ENCODE measurements around the gene TAOK1. TPM values are rescaled to one million over a fixed set of nuclear protein-coding genes. Genes with fewer than 3 reads are reported as not detected.

Gene TAOK1
- total and polyA plus RNA-seq, 2 of the 13 experiments (the other 11 are each of a cell fraction or from before 2014, with no cell fraction given) = 14.1 to 23.0 TPM

DNA sequence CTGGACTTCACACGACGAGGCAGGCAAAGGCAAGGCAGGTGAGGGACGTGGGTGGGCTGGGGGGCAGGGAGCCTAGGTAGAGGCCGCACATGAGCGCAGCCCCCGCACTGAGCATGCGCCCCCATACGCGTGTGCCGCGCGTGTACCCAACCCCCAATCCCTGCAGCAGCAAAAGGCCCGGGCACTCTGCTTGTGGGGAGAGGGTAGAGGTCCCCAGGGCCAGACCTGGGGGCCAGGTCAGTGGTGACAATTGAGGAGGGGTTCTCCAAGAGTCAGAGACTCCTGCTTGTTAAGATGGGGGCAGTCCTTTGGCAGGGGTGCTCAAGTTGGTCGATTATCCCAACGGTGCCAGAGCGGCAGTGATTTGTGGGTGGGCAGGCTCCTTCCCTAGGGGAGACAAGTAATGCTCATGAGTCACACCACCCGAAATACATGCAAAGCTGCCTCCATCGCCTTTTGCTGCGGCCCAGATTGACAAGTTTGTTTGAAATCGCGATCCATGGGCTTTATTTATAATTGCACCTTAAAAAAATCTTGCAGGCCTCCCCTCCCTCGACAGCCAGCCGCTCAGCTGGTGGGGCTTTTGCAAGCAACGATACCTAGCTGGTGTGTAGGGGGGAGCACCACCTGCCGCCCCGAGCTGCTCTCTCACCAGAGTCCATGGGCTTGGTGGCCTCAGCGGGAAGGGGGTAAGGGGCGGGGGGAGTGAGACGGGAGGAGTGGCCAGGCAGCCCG, 200.4 kb downstream of the TAOK1 start (continued):
- TF ChIP-seq ZNF160 (CRISPR knock-in tag; IDR thresholded peaks at IDR 0.05) = no peak
- TF ChIP-seq, protein P1, sequence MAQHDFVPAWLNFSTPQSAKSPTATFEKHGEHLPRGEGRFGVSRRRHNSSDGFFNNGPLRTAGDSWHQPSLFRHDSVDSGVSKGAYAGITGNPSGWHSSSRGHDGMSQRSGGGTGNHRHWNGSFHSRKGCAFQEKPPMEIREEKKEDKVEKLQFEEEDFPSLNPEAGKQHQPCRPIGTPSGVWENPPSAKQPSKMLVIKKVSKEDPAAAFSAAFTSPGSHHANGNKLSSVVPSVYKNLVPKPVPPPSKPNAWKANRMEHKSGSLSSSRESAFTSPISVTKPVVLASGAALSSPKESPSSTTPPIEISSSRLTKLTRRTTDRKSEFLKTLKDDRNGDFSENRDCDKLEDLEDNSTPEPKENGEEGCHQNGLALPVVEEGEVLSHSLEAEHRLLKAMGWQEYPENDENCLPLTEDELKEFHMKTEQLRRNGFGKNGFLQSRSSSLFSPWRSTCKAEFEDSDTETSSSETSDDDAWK (CRISPR knock-in tag; IDR thresholded peaks at IDR 0.05) = no peak
- TF ChIP-seq ZNF782 (CRISPR knock-in tag; IDR thresholded peaks at IDR 0.05; ENCODE audit: borderline replicate concordance) = no peak; the same call in 1 of the 2 replicates
- no peak for TF ChIP-seq IKZF4 (CRISPR knock-in tag; IDR thresholded peaks at IDR 0.05; ENCODE audit: borderline replicate concordance, low read depth, not compliant biosample characterization)
- TF ChIP-seq ATF7-NPFF (CRISPR knock-in tag; IDR thresholded peaks at IDR 0.05; ENCODE audit: low read depth) = 0 out of 2 replicates have a peak, but pooled peaks have one; percentile 47
- TF ChIP-seq REL (CRISPR knock-in tag; conservative IDR thresholded peaks at IDR 0.05) = 0 out of 2 replicates have a peak, but pooled peaks have one; percentile 67
- TF ChIP-seq ZNF329 (CRISPR knock-in tag; IDR thresholded peaks at IDR 0.05; ENCODE audit: low read depth) = 0 out of 2 replicates have a peak, but pooled peaks have one; percentile 16
- no peak for TF ChIP-seq ZNF790 (CRISPR knock-in tag; IDR thresholded peaks at IDR 0.05; ENCODE audit: borderline replicate concordance)
- TF ChIP-seq, protein P2, sequence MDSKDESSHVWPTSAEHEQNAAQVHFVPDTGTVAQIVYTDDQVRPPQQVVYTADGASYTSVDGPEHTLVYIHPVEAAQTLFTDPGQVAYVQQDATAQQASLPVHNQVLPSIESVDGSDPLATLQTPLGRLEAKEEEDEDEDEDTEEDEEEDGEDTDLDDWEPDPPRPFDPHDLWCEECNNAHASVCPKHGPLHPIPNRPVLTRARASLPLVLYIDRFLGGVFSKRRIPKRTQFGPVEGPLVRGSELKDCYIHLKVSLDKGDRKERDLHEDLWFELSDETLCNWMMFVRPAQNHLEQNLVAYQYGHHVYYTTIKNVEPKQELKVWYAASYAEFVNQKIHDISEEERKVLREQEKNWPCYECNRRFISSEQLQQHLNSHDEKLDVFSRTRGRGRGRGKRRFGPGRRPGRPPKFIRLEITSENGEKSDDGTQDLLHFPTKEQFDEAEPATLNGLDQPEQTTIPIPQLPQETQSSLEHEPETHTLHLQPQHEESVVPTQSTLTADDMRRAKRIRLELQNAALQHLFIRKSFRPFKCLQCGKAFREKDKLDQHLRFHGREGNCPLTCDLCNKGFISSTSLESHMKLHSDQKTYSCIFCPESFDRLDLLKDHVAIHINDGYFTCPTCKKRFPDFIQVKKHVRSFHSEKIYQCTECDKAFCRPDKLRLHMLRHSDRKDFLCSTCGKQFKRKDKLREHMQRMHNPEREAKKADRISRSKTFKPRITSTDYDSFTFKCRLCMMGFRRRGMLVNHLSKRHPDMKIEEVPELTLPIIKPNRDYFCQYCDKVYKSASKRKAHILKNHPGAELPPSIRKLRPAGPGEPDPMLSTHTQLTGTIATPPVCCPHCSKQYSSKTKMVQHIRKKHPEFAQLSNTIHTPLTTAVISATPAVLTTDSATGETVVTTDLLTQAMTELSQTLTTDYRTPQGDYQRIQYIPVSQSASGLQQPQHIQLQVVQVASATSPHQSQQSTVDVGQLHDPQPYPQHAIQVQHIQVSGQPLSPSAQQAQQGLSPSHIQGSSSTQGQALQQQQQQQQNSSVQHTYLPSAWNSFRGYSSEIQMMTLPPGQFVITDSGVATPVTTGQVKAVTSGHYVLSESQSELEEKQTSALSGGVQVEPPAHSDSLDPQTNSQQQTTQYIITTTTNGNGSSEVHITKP (CRISPR knock-in tag; IDR thresholded peaks at IDR 0.05; ENCODE audit: low read depth) = no peak; the same call in 1 of the 2 replicates
- TF ChIP-seq YEATS2 (CRISPR knock-in tag; IDR thresholded peaks at IDR 0.05; ENCODE audit: borderline replicate concordance) = no peak
- TF ChIP-seq, protein P3, sequence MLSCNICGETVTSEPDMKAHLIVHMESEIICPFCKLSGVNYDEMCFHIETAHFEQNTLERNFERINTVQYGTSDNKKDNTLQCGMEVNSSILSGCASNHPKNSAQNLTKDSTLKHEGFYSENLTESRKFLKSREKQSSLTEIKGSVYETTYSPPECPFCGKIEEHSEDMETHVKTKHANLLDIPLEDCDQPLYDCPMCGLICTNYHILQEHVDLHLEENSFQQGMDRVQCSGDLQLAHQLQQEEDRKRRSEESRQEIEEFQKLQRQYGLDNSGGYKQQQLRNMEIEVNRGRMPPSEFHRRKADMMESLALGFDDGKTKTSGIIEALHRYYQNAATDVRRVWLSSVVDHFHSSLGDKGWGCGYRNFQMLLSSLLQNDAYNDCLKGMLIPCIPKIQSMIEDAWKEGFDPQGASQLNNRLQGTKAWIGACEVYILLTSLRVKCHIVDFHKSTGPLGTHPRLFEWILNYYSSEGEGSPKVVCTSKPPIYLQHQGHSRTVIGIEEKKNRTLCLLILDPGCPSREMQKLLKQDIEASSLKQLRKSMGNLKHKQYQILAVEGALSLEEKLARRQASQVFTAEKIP (CRISPR knock-in tag; IDR thresholded peaks at IDR 0.05; ENCODE audit: borderline replicate concordance) = no peak
- TF ChIP-seq ZNF749 (CRISPR knock-in tag; IDR thresholded peaks at IDR 0.05; ENCODE audit: borderline replicate concordance) = 0 out of 2 replicates have a peak, but pooled peaks have one; percentile 25
- no peak for TF ChIP-seq RXRA (CRISPR knock-in tag; IDR thresholded peaks at IDR 0.05)
- TF ChIP-seq NFE2L2 (IDR thresholded peaks at IDR 0.05; ENCODE audit: low read length) = no peak
- TF ChIP-seq FOXJ3 (CRISPR knock-in tag; IDR thresholded peaks at IDR 0.05; ENCODE audit: borderline replicate concordance) = no peak
- TF ChIP-seq, protein P4, sequence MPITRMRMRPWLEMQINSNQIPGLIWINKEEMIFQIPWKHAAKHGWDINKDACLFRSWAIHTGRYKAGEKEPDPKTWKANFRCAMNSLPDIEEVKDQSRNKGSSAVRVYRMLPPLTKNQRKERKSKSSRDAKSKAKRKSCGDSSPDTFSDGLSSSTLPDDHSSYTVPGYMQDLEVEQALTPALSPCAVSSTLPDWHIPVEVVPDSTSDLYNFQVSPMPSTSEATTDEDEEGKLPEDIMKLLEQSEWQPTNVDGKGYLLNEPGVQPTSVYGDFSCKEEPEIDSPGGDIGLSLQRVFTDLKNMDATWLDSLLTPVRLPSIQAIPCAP (CRISPR knock-in tag; IDR thresholded peaks at IDR 0.05; ENCODE audit: low read depth) = no peak
- no peak for TF ChIP-seq ZNF841 (CRISPR knock-in tag; IDR thresholded peaks at IDR 0.05; ENCODE audit: borderline replicate concordance)
- TF ChIP-seq ZBTB42 (CRISPR knock-in tag; IDR thresholded peaks at IDR 0.05) = no peak
- TF ChIP-seq MZF1 (CRISPR knock-in tag; IDR thresholded peaks at IDR 0.05; ENCODE audit: borderline replicate concordance) = no peak

Data from HepG2 (cell line).